Measurements from ENCODE around the gene FLVCR2.

GRCh38 chr14:75595226-75595625 lies 16.8 kb downstream of the FLVCR2 start:
- TF ChIP-seq EZH2phosphoT487 (IDR thresholded peaks at IDR 0.05; ENCODE audit: insufficient read depth, low read depth) (no peak), EZH2 (IDR thresholded peaks at IDR 0.05; ENCODE audit: insufficient read depth, poor library complexity, severe bottlenecking) (no peak)

All from GM23248 (cell line).